Right lung (tissue), 5 donors: ENCODE measurements around the gene PCNX2. TPM values are rescaled to one million over a fixed set of nuclear protein-coding genes. Genes with fewer than 3 reads are reported as not detected.

Experiments
- polyA plus RNA-seq, 5 donors: library from polyadenylated mRNA; unstranded; fragments of 120-200 nt; gene quantifications; one replicate each; pipeline versions ENCODE4 v1.2.1 to v1.2.3, GENCODE V29; 2013; ENCODE audit warnings: inconsistent platforms in 1 of 5, low replicate concordance in 1 of 5; ENCODE audit not compliant: insufficient read length in 5 of 5, insufficient read depth in 1 of 5

PCNX2 gene
- polyA plus RNA-seq, 5 donors, result 8.2 to 13.1 (median 12.6) TPM

Other genes with a start within 250 kb of the PCNX2 start
- gene MAP3K21, start 32.0 kb upstream of the PCNX2 start, polyA plus RNA-seq, result 10 to 100 TPM; 17.0 to 29.9 (median 24.8) TPM